MCF 10A (cell line): ENCODE results near the gene MNX1. TPM values are rescaled to one million over a fixed set of nuclear protein-coding genes. Genes with fewer than 3 reads are reported as not detected.
A peak's percentile ranks its signal among the peaks of the same experiment; 100 is the strongest.

ENCODE experiments used
- BruUV-seq: library from RNA; stranded (reverse); fragments of 400-500 nt; replicated peaks from 2 replicates; lab custom pipeline; 2021; lab: Mats Ljungman, UMichigan
- CTCF ChIA-PET: fragments of 300-600 bp; sonication (Branson Sonifier 250); formaldehyde crosslinking; extraction: SDS; loops from one replicate; lab custom pipeline; 2021; ENCODE audit warnings: antibody characterized with exemption, inconsistent platforms; lab: Yijun Ruan, JAX
- POLR2A ChIA-PET: fragments of 300-600, 350-650 bp; sonication (Branson Sonifier 250); formaldehyde crosslinking; extraction: SDS; loops from one replicate; lab custom pipeline; 2020; ENCODE audit warnings: antibody characterized with exemption, inconsistent platforms; lab: Yijun Ruan, JAX
- DNase-seq: peaks from one replicate; pipeline ENCODE4 v3.0.0-alpha.2; 2018; ENCODE audit not compliant: unreplicated experiment
- H3K27ac Mint-ChIP-seq: one replicate; pipeline ENCODE4 v1.8.0; 2022; ENCODE audit warnings: mild to moderate bottlenecking, low read depth, mixed read lengths; ENCODE audit not compliant: unreplicated experiment
- H3K27me3 Mint-ChIP-seq: one replicate; pipeline ENCODE4 v1.8.0; 2022; ENCODE audit warnings: mixed read lengths; ENCODE audit not compliant: insufficient read depth, unreplicated experiment
- H3K36me3 Mint-ChIP-seq: one replicate; pipeline ENCODE4 v1.8.0; 2022; ENCODE audit warnings: mild to moderate bottlenecking, moderate library complexity, mixed read lengths; ENCODE audit not compliant: insufficient read depth, unreplicated experiment
- H3K4me1 Mint-ChIP-seq: one replicate; pipeline ENCODE4 v1.8.0; 2022; ENCODE audit warnings: mixed read lengths; ENCODE audit not compliant: insufficient read depth, unreplicated experiment
- H3K4me3 Mint-ChIP-seq: one replicate; pipeline ENCODE4 v1.8.0; 2022; ENCODE audit warnings: mild to moderate bottlenecking, moderate library complexity, mixed read lengths; ENCODE audit not compliant: unreplicated experiment
- H3K9me3 Mint-ChIP-seq: one replicate; pipeline ENCODE4 v1.8.0; 2022; ENCODE audit warnings: mixed read lengths; ENCODE audit not compliant: unreplicated experiment
- CTCF ChIP-seq: fragments of 200-600 bp; IDR thresholded peaks from one replicate; pipeline ENCODE4 v1.8.0; 2022; ENCODE audit warnings: antibody characterized with exemption, mild to moderate bottlenecking; ENCODE audit not compliant: unreplicated experiment
- intact Hi-C: fragments of 100-400 bp; cut with micrococcal nuclease; formaldehyde crosslinking; loops from 2 replicates; pipeline ENCODE4 v1.14.1; 2022
- total RNA-seq: library from RNA; stranded (reverse); gene quantifications from 2 replicates; pipeline ENCODE4 v1.2.3, GENCODE V29; 2022

MNX1 gene
- total RNA-seq, 1 experiment from 2014 or later = 0.47 TPM

- Mint-ChIP-seq H3K9me3 (no peaks in the 10 kb centered on the region), H3K27ac (no peak overlapping the region), H3K4me1 (no peaks in the 10 kb centered on the region), H3K27me3 (no peaks in the 10 kb centered on the region), H3K36me3 (no peaks in the 10 kb centered on the region), H3K4me3 (peak overlapping the region; percentile 68)
- DNase-seq = no peak
- no TSS peak for BruUV-seq
- intact Hi-C loops = loop anchor here (5.0 kb wide), 1 partner anchor 127 kb away; the partner anchor contains the start of gene UBE3C
- CTCF ChIA-PET = interaction anchor here (0.6 to 0.7 kb wide), 4 partner anchors 42 to 869 kb away, joined by 3 to 4 read pairs (median 3); no protein-coding TSS in a partner anchor
- TF ChIP-seq CTCF = no peak
- POLR2A ChIA-PET = interaction anchor here (0.7 to 2.1 kb wide), 11 partner anchors 10 to 130 kb away, joined by 3 to 18 read pairs (median 4); partner anchors contain the start of genes NOM1 and UBE3C
Observed at GRCh38 chr7:157009778-157010587, 480 bp downstream of the MNX1 start.

- CTCF ChIA-PET = interaction anchor here (0.6 kb wide), 2 partner anchors 124 to 868 kb away, joined by 3 to 4 read pairs; no protein-coding TSS in a partner anchor
- Mint-ChIP-seq H3K9me3 (no peaks in the 10 kb centered on the region), H3K27ac (no peak overlapping the region), H3K4me1 (no peaks in the 10 kb centered on the region), H3K36me3 (no peaks in the 10 kb centered on the region), H3K4me3 (peak overlapping the region; percentile 67), H3K27me3 (no peaks in the 10 kb centered on the region)
- no TSS peak for BruUV-seq
- no peak for TF ChIP-seq CTCF
- intact Hi-C loops = no loop called here
- POLR2A ChIA-PET = interaction anchor here (1.6 to 2.1 kb wide), 2 partner anchors 9 to 128 kb away, joined by 4 to 18 read pairs; no protein-coding TSS in a partner anchor
- no peak for DNase-seq
Observed at GRCh38 chr7:157009170-157009777, 1.2 kb downstream of the MNX1 start.

- Mint-ChIP-seq H3K36me3 (no peaks in the 10 kb centered on the region), H3K27ac (no peak overlapping the region), H3K4me3 (peak overlapping the region; percentile 67), H3K9me3 (no peaks in the 10 kb centered on the region), H3K27me3 (no peaks in the 10 kb centered on the region), H3K4me1 (no peaks in the 10 kb centered on the region)
- no peak for DNase-seq
- TF ChIP-seq CTCF = no peak
- ChIA-PET POLR2A (no interaction called here), CTCF (interaction anchor here (0.6 kb wide), 1 partner anchor 123 kb away, joined by 3 read pairs; no protein-coding TSS in a partner anchor)
- BruUV-seq = no TSS peak
- intact Hi-C loops = no loop called here
Observed at GRCh38 chr7:157008206-157009169, 2.0 kb downstream of the MNX1 start.
